MM.1S (cell line): Measurements from ENCODE around the gene RTN4RL1.

Source experiments
- CTCF ChIP-seq: fragments of 300-600 bp; sonication (generic); IDR thresholded peaks from 2 replicates; pipeline ENCODE4 v1.5.1; 2016; ENCODE audit warnings: antibody characterized with exemption, low read length, mixed read lengths
- EZH2 ChIP-seq: fragments of 300-600 bp; sonication (generic); optimal IDR thresholded peaks from 2 replicates; pipeline ENCODE3; 2017; ENCODE audit warnings: low read depth, mild to moderate bottlenecking, antibody characterized with exemption, low read length, mixed read lengths

GRCh38 chr17:1941272-1942065 lies 83.7 kb downstream of the RTN4RL1 start:
- TF ChIP-seq CTCF: no peak
- TF ChIP-seq EZH2: no peak
